GM19193 (cell line): ENCODE results near the gene PLD1.

Source experiments
- POLR2A ChIP-seq: IDR thresholded peaks from 4 replicates; pipeline ENCODE4 v1.6.1; 2011; ENCODE audit not compliant: insufficient read depth, insufficient read length; ENCODE audit errors: extremely low read depth

PLD1 gene

GRCh38 chr3:171840811-171841619 lies 30.7 kb upstream of the PLD1 start:
- TF ChIP-seq POLR2A, result no peak

- no peak for TF ChIP-seq POLR2A
These were observed 30.1 kb upstream of the PLD1 start for GRCh38 chr3:171840445-171840810.

GRCh38 chr3:171839270-171839669 lies 29.0 kb upstream of the PLD1 start:
- TF ChIP-seq POLR2A, result no peak

GRCh38 chr3:171838218-171838720 lies 28.0 kb upstream of the PLD1 start:
- TF ChIP-seq POLR2A, result no peak

GRCh38 chr3:171837698-171838097 lies 27.4 kb upstream of the PLD1 start:
- TF ChIP-seq POLR2A, result no peak

- TF ChIP-seq POLR2A, result no peak
These were observed 26.6 kb upstream of the PLD1 start for GRCh38 chr3:171836855-171837254.

- TF ChIP-seq POLR2A, result no peak
These were observed 25.3 kb upstream of the PLD1 start for GRCh38 chr3:171835613-171836012.

- TF ChIP-seq POLR2A, result no peak
These were observed 24.8 kb upstream of the PLD1 start for GRCh38 chr3:171835116-171835515.

- no peak for TF ChIP-seq POLR2A
These were observed 24.1 kb upstream of the PLD1 start for GRCh38 chr3:171834461-171834801.

GRCh38 chr3:171833789-171834460 lies 23.6 kb upstream of the PLD1 start:
- no peak for TF ChIP-seq POLR2A

DNA sequence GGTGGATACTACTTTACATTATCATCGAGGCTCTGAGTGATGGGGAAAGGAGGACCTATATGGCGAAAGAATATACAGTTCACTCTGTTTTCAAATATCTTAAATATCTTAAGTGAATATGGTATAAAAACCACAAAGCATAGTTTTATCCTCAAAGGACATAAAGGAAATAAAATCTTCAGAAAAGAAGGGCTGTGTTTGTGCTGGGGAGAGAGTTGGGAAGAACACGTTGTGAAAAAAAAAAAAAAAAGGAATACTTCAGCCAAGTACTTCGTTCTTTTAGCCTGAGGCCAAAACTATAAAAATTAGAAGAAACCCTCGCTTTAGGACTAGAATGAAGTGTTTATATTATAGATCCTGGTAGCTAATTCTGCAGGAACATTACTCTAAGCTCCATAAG lies 22.7 kb upstream of the PLD1 start:
- TF ChIP-seq POLR2A, result no peak

DNA sequence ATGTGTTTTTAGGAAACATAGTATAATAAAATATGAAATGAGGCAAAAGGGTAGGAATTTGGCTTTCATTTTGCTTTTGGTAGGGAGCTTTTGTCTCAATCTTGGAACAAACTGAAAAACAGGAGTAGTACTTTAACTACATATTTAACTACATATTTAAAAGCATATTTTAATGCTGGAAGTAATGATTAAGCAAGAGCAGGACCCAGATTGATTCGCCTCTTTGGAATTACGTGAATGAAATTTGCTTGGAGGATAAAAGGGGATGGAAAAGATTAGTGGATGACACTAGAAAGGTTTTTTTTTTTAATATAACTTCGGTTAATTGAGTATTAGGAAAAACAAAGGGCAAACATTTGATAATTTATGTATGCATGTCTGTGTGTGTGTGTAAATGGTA lies 21.7 kb upstream of the PLD1 start:
- TF ChIP-seq POLR2A, result no peak

DNA sequence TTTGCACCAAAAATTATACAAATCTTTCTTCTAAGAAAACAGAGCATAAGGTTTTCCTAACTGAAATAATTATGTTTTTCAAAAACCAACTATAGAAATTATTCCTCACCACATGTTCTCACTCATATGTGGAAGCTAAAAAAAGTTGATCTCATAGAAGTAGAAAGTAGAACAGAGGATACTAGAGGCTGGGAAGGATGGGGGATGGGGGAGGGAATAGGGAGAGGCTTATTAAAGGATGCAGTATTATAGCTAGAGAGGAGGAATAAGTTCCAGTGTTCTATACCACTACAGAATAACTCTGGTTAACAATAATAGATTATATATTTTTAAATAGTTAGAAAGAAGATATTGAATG lies 20.2 kb upstream of the PLD1 start:
- no peak for TF ChIP-seq POLR2A

- TF ChIP-seq POLR2A, result no peak
These were observed 19.7 kb upstream of the PLD1 start for GRCh38 chr3:171829841-171830517.

DNA sequence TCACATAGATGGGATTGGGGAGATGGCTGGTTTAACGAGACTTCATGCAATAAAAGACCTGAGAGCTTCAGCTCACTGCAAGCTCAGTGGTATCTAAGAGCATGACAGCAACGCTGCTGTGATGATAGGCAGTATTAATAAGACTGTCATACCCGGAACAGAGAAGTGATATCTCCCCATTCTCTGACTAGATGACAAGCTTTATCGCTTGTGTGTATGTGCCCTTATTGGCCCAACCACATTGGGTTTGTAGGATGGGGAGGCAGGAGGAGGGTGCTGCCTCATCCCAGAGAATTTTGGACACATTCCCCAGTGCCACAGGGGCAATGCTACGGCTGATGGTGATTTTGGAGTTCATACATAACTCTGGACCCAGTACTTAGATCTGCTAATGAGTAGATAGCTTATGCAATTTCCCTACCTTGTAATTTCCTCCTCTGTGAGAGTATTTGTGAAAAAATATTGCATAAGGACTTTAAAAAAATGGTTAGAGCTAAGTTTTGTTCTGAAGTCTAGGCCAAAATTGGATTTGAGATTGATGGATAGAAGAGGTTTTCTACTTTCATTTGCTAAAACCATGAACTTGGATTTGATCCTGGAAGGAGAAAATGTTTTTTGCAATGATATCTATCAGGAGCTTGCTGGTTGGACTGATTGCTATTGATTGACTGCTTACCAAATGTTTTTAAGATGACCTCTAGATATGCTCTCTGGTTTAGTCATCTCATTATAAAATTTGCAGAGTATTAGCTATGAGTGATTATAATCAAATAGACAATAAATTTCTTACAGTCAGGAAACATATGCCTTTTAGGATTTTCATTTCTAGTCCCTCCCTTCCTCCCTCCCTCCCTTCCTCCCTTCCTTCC lies 18.9 kb upstream of the PLD1 start:
- no peak for TF ChIP-seq POLR2A
